ENCODE data around the gene VRK3.

DNA sequence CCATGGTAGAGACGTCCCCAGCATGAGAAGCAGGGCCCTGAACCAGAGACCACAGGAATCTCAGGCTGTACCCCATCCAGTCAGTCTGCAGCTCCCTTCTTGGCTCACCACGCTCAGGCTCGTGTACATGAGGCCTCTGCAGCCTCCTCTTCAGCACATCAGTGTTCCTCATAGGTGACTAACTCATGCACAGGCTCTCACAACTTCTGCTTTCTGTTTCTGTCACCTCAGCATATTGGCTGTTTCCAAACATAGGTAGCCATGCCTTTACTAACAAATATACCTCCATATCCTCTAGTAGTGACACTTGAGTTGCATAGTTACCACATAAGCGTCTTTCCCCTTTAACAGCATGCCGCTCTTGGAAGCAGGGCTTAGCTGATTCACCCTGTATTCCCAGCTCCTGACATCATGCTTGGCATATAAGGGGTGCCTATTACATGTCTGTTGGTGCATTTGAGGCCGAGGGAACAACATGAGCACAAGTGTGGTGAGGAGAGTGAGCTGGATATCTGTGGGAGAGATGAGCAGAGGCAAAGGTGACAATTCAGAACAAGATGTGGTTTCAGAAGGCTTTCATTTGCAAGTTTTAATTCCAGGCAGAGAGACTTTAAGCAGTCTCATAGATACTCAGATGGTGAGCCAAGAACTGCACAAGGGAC lies 17.3 kb upstream of the VRK3 start:
- no peak for TF ChIP-seq EP300 (IDR thresholded peaks at IDR 0.05; ENCODE audit: low read depth)
- TF ChIP-seq, protein P1, sequence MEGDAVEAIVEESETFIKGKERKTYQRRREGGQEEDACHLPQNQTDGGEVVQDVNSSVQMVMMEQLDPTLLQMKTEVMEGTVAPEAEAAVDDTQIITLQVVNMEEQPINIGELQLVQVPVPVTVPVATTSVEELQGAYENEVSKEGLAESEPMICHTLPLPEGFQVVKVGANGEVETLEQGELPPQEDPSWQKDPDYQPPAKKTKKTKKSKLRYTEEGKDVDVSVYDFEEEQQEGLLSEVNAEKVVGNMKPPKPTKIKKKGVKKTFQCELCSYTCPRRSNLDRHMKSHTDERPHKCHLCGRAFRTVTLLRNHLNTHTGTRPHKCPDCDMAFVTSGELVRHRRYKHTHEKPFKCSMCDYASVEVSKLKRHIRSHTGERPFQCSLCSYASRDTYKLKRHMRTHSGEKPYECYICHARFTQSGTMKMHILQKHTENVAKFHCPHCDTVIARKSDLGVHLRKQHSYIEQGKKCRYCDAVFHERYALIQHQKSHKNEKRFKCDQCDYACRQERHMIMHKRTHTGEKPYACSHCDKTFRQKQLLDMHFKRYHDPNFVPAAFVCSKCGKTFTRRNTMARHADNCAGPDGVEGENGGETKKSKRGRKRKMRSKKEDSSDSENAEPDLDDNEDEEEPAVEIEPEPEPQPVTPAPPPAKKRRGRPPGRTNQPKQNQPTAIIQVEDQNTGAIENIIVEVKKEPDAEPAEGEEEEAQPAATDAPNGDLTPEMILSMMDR (IDR thresholded peaks at IDR 0.05), result no peak
- TF ChIP-seq POLR2A (IDR thresholded peaks at IDR 0.05), result no peak

Measured in transverse colon (tissue), 3 donors.